Colon (tissue), 2 donors: ENCODE measurements around the gene ENTPD2.
"Not testable (repeated sequence)": the region's sequence is repeated elsewhere in the genome, so short reads cannot be mapped to it uniquely, and the experiment has no call there.

Source experiments
- FAIRE-seq: peaks from 2 replicates; lab custom pipeline; 2012; peaks lifted over from hg19 to GRCh38; lab: Jason Lieb, UNC
- donor health status: control.
- donor health status: control.

The ENTPD2 gene

DNA sequence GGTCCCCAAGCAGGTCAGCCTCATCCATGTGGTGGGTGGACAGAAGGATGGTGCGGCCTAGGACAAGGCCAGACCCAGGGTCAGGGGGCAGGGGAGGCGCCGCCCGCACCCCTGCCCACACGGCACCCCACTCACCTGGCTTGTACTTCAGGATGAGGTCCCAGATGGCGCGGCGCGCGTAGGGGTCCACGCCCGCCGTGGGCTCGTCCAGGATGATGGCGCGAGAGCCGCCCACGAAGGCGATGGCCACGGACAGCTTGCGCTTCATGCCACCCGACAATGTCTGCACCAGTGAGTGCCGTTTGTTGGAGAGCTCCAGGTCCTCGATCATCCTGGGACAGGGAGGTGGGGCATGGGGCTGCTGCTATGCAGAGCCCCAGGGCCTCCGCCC lies 38.3 kb downstream of the ENTPD2 start:
- no peak for FAIRE-seq

DNA sequence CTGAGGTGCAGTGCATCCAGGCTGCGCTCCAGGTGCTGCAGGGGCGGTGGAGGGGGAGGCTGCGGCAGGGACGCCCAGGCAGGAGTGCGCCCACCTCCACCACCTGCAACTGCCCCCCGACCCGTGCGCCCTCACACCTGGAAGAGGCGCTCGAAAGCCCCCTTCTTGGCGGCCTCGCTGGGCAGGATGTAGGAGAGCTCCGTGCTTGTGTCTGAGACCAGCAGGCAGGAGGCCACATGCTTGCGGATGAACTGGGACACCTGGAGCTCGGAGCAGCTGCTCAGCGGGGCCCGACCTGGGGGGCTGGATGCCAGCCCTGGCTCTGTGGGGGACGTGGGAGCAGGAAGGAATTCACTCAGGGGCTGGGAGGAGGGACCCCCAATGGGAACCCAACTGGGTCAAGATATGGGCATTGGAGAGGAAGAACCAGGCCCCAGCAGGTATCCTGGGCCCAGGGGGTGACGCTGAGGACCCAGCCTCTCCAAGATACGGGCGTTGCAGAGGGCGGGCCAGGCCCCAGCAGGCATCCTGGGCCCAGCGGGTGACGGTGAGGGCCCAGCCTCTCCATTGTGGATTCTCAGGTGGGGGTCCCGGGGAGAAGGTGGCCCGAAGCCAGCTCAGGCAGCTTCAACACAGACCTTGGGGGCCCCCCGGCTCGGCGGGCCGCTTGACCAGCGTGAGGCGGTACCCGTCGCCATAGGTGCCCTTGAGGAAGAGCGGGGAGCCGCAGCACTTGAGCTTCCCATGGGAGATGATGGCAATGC lies 38.9 kb downstream of the ENTPD2 start:
- no peak for FAIRE-seq

GRCh38 chr9:137014166-137014565 lies 39.7 kb downstream of the ENTPD2 start:
- no peak for FAIRE-seq

DNA sequence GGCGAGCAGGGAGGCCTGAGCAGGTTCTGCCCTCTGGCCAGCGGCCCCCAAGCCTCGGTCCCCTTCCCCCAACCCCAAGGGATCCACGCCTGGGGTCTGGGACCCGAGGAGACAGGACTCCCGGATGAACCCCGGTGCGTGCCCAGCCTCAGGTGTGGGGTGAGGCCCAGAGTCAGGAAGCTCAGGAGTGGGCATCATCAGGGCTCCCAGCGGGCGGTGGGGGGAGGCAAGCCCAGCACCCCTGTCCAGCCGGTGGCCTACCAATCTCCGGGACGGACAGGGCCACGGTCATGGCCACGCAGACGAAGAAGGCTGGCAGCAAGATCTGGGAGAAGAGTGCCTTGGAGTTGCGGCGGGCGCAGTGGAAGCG lies 40.3 kb downstream of the ENTPD2 start:
- FAIRE-seq, result no peak

GRCh38 chr9:137012694-137013570 lies 40.9 kb downstream of the ENTPD2 start:
- FAIRE-seq, result no peak

- no peak for FAIRE-seq
These were observed 41.8 kb downstream of the ENTPD2 start for GRCh38 chr9:137011907-137012675.

DNA sequence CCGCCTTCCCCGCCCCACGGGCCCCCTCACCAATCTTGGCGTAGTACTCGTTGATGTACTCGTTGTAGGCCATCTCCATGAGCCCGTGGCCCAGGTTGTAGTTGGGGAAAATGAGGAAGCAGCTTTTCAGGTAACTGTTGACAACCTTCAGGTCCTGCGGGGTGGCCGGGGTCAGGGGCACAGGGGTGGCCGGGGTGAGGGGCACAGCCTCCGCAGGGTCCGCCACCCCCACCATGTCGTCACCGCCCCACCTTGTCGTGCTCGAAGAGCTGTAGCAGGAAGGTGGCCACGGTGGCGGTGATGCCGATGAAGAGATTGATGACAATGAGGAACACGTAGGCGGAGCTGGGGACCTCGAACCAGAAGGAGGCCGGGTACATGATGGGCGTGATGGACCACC lies 42.7 kb downstream of the ENTPD2 start:
- no peak for FAIRE-seq

DNA sequence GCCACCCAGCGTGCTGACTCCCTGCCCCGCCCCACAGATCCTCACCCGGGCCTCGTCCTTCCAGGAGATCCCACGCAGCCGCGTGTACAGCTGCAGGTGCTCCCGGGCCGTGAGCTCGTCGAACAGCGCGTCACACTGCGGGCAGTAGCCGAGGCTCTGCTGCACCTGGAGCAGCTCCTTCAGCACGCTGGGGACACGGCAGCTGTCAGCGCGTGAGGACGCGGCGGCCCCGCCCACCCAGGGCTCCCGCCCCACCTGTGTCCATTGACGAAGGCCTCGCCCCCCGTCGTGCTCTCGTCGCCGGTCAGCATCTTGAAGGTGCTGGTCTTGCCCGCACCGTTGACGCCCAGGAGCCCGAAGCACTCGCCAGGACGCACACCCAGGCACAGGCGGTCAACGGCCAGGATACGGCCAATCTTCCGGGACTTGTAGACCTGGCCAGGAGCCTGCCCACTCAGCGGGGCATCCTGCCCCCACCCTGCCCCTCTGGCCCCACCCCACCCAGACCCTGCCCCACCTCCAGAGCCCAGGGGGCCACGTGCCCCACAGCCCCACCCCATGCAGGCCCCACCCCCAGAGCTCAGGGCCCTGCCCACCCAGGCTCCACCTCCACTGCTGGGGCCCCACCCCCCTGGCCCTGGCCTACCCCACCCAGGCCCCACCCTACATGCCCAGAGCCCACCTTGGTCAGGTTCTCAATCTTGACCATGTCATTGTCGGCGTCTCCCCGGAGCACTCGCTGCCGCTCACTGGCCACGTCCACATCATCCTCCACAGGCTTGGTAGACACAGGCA lies 43.7 kb downstream of the ENTPD2 start:
- no peak for FAIRE-seq

GRCh38 chr9:137009217-137009616 lies 44.6 kb downstream of the ENTPD2 start:
- no peak for FAIRE-seq

GRCh38 chr9:137008312-137008711 lies 45.5 kb downstream of the ENTPD2 start:
- FAIRE-seq, result no peak

DNA sequence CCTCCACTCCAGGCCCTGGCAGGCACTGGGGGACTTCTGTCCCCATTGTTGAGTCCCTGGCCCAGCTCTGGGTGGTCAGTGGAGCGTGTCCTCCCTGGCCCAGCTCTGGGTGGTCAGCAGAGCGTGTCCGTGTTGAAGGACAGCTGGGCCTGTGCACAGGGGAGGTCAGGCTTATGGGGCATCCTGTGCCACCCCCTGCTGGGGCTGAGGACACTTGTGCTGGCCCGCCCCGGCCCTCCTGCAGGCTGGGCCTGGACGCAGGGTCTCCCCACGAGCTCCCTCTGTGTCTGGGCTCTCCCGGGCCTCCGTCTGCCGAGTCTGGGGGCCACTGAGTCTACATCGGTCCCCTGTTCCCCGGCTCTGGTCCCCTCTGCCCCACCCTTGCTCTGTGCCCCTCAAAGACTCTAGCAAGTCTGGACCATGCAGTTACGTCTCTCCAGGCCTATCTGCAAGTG lies 46.0 kb downstream of the ENTPD2 start:
- FAIRE-seq, result no peak

DNA sequence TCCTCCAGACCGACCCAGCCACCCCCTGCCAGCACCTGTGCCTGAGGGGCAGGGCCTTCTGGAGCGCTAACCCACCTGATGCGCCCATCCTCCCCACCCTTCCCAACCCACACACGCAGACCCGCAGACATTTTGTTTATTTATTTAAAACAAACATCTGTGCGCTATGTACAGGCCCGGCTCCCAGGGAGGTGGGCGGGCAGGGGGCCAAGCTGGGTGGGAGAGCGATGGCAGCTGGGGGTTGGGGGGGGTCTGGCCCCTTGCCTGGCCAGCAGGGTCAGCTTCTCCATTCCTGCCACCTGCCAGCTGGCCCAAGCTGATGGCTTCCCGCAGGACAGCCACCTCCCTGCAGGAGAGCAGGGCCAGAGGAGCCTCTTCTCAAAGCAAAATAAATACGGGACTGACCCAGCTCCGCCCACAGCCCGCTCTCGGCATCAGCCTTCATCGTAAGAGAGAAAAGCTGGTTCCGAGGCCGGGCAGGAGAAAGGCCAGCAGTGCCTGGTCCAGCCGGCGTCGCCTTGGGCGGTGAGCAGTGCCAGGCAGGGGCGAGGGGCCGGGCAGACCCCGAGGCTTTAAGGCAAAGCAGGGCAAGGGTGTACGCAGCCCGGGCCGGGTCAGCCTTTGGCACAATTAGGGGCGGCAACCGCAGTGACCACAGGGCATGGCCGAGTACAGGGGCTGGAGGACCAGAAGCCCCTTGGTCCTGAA lies 46.6 kb downstream of the ENTPD2 start:
- FAIRE-seq, result no peak

- no peak for FAIRE-seq
These were observed 47.5 kb downstream of the ENTPD2 start for GRCh38 chr9:137006116-137007003.

GRCh38 chr9:137004285-137004684 lies 49.6 kb downstream of the ENTPD2 start:
- FAIRE-seq, result not testable (repeated sequence)

- no peak for FAIRE-seq
These were observed 51.2 kb downstream of the ENTPD2 start for GRCh38 chr9:137002646-137003041.

DNA sequence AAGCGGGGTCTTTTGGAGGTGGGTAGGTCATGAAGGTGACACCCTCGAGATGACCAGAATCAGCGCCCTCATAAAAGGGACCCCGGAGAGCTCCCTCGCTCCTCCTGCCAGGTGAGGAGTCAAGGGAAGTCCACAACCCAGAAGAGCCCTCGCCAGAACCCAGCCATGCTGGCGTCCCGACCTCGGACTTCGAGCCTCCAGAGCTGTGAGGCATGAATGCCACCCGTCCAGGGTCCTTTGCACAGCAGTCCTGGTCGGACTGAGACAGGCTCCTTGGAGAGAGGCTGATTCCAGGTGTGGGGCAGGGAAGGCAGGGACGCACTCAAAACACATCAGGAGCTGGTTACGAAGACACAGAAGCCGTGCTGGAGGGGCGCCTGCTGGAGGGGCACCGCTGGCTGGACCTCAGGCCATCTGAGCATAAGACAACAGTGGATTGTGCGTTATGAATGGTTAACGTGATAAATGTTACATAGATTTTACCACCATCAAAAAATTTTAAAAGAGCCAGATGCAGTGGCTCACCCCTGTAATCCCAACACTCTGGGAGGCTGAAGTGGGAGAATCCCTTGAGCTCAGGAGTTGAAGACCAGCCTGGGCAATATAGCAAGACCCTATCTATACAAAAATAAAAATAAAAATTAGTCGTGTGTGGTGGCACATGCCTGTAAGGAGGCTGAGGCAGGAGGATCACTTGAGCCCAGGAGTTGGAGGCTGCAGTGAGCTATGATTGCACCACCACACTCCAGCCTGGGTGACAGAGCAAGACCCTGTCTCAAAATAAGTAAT lies 51.8 kb downstream of the ENTPD2 start:
- FAIRE-seq, result no peak

DNA sequence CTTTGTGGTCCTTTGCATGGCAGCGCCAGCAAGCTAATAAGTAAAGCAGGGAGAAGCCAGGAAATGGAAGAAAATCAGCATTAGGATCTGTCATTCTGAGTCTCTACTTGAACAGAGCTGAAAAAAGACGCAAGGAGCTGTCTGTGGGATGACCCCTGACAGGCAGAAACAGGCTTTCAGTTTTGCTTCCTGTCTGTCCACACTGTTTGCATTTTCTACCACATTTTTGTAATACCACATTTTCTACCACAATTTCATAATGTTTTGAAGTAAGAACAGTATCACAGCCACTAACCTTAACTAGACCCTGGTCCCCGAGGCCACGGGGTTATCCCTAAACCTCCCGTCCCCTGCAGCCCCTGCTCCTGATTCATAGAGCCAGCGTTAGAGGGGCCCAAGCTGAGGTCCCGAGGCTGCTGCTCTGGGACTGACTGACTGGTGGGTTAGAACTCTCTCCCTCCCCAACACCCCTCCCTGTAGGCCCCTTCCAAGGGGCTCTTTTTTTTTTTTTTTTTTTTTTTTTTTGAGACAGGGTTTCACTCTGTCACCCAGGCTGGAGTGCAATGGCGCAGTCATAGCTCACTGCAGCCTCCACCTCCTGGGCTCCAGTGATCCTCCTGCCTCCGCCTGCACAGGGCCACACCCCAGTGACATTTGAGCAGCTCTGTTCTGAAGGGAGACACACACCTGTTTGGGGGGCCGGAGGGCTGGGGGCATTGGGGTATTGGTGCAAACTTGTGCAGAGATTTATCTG lies 53.5 kb downstream of the ENTPD2 start:
- FAIRE-seq, result no peak
